ENCODE results near the gene FGFR1OP2. TPM values are rescaled to one million over a fixed set of nuclear protein-coding genes. Genes with fewer than 3 reads are reported as not detected.

The FGFR1OP2 gene
- total RNA-seq, 4 donors from 2014 or later = 45.8 to 74.8 (median 51.4) TPM

DNA sequence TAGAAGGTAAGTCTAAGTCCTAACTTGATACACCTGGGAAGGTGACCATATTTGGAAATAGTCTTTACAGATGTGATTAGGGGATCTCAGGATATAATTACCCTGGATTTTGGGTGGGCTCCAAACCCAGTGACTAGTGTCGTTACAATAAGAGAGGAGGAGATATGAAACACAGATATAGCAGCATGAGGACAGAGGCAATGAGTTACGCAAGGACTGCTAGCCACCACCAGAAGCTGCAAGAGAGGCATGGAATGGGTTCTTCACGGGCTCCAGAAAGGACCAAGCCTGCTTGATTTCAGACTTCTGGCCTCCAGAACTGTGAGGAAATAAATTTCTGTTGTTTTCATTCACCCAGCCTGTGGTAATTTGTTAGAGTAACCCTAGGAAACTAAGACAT is 28.6 kb downstream of the FGFR1OP2 start:
- Histone ChIP-seq H3K9me3 (no peaks in the 10 kb centered on the region), H3K4me1 (no peaks in the 10 kb centered on the region), H3K27ac (no peak overlapping the region), H3K36me3 (peaks cover 36% of the 10 kb centered on the region), H3K4me3 (no peak overlapping the region), H3K27me3 (no peaks in the 10 kb centered on the region)
- DNase-seq (ENCODE audit: low spot score in 2 of 2) = no peak
- 81% methylated on average over 3 of the region's 3 CpGs for WGBS
- TF ChIP-seq EP300 (IDR thresholded peaks at IDR 0.05) (no peak), POLR2A (IDR thresholded peaks at IDR 0.05) (no peak)

DNA sequence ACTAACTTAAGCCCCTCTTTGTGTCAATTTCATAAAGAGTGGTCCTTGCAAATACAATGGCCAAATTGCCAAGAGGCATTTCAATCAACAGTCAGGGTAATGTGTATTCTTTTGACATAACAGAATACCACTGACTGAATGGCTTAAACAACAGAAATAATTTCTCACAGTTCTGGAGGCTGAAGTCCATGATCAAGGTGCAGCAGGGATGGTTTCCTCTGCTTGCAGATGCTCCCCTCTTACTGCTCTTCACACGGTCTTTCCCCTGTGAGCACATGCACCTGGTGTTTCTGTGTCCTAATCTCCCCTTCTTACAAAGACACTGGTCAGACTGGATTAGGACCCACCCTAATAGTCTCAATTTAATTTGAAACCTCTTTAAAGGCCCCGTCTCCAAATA is 31.9 kb downstream of the FGFR1OP2 start:
- TF ChIP-seq, protein P1, sequence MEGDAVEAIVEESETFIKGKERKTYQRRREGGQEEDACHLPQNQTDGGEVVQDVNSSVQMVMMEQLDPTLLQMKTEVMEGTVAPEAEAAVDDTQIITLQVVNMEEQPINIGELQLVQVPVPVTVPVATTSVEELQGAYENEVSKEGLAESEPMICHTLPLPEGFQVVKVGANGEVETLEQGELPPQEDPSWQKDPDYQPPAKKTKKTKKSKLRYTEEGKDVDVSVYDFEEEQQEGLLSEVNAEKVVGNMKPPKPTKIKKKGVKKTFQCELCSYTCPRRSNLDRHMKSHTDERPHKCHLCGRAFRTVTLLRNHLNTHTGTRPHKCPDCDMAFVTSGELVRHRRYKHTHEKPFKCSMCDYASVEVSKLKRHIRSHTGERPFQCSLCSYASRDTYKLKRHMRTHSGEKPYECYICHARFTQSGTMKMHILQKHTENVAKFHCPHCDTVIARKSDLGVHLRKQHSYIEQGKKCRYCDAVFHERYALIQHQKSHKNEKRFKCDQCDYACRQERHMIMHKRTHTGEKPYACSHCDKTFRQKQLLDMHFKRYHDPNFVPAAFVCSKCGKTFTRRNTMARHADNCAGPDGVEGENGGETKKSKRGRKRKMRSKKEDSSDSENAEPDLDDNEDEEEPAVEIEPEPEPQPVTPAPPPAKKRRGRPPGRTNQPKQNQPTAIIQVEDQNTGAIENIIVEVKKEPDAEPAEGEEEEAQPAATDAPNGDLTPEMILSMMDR (IDR thresholded peaks at IDR 0.05) = no peak
- 100% methylated on average over 2 of the region's 2 CpGs for WGBS
- Histone ChIP-seq H3K27ac (no peak overlapping the region), H3K27me3 (no peaks in the 10 kb centered on the region), H3K9me3 (no peaks in the 10 kb centered on the region), H3K36me3 (peaks cover 48% of the 10 kb centered on the region), H3K4me3 (no peak overlapping the region), H3K4me1 (no peaks in the 10 kb centered on the region)
- no peak for DNase-seq (ENCODE audit: low spot score in 2 of 2)

DNA sequence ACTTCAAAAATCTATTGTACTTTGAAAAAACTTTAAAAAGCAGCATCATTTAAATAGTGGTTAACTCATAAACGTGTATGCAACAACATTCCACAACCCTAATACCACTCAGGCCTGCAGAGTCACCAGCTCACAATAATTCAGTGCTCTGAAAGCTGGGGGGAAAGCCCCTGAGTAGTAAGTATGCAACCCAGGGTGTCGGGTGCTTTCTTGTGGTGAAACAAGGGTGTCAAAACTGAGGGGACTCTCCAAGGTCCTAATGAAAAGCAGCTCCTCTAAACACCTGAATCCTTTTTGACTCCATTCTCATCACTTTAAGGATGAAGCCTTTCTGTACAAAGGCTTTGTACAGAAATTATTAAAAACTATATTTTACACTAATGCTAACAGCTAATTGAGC is 33.7 kb downstream of the FGFR1OP2 start:
- WGBS = 72% methylated on average over 2 of the region's 2 CpGs
- peaks cover 53% of the 10 kb centered on the region for H3K36me3 ChIP-seq
- no peak overlapping the region for H3K4me3 ChIP-seq
- TF ChIP-seq POLR2AphosphoS5 (IDR thresholded peaks at IDR 0.05) = no peak
- no peak for TF ChIP-seq EP300 (IDR thresholded peaks at IDR 0.05)
- no peak for TF ChIP-seq POLR2A (IDR thresholded peaks at IDR 0.05)
- TF ChIP-seq, protein P1 (IDR thresholded peaks at IDR 0.05) = no peak
- H3K9me3 ChIP-seq = no peaks in the 10 kb centered on the region
- no peaks in the 10 kb centered on the region for H3K27me3 ChIP-seq
- DNase-seq (ENCODE audit: low spot score in 2 of 2) = no peak
- no peaks in the 10 kb centered on the region for H3K4me1 ChIP-seq
- no peak overlapping the region for H3K27ac ChIP-seq

DNA sequence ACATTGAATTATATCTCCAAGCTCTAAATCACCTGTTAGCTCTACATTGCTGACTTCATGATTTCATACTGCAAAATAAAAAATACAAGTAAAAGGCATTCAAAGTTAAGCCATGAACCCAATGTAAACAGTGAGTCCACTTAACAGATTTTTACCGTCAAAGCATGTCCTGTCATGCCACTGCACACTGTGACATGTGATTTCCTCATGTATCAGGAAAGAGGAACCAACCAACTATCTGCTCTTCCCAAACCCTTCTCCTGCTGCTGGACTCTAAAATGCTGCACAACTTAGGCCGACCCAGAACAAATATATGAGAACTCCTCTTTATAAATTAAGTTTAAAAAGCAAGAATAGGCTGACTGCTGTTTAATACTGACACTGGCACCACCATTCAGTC is 38.4 kb downstream of the FGFR1OP2 start:
- Histone ChIP-seq H3K27me3 (no peaks in the 10 kb centered on the region), H3K27ac (no peak overlapping the region), H3K4me1 (no peaks in the 10 kb centered on the region), H3K4me3 (no peak overlapping the region), H3K36me3 (peaks cover 59% of the 10 kb centered on the region), H3K9me3 (no peaks in the 10 kb centered on the region)
- no peak for DNase-seq (ENCODE audit: low spot score in 2 of 2)
- WGBS = 86% methylated on average over 2 of the region's 2 CpGs
- TF ChIP-seq POLR2AphosphoS5 (IDR thresholded peaks at IDR 0.05) (no peak), EP300 (IDR thresholded peaks at IDR 0.05) (no peak), POLR2A (IDR thresholded peaks at IDR 0.05) (no peak)
- TF ChIP-seq, protein P1 (IDR thresholded peaks at IDR 0.05) = no peak

DNA sequence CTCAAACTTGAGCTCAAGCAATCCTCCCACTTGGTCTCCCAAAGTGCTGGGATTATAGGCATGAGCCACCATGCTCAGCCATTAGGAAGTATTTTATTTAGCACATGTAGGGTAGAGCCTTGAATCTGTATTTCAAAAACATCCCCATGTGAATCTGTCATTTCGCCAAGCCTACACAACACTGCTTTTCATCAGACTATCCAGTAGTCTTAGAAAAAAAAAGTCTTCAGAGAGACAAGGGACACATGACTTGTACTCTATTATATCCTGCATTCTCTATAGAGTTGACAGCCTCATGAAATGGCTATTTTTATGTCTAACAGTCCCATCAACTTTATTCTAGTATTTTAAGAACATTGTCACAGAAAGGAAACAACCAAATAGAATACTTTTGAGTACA is 40.5 kb downstream of the FGFR1OP2 start:
- H3K36me3 ChIP-seq = peaks cover 52% of the 10 kb centered on the region
- no peaks in the 10 kb centered on the region for H3K4me1 ChIP-seq
- no peaks in the 10 kb centered on the region for H3K9me3 ChIP-seq
- no peaks in the 10 kb centered on the region for H3K27me3 ChIP-seq
- no peak overlapping the region for H3K4me3 ChIP-seq
- DNase-seq (ENCODE audit: low spot score in 2 of 2) = no peak
- H3K27ac ChIP-seq = no peak overlapping the region
- 81% methylated on average over 1 of the region's 1 CpG for WGBS
- TF ChIP-seq EP300 (IDR thresholded peaks at IDR 0.05) = no peak
- no peak for TF ChIP-seq POLR2A (IDR thresholded peaks at IDR 0.05)
- TF ChIP-seq POLR2AphosphoS5 (IDR thresholded peaks at IDR 0.05) = no peak
- TF ChIP-seq, protein P1 (IDR thresholded peaks at IDR 0.05) = no peak

DNA sequence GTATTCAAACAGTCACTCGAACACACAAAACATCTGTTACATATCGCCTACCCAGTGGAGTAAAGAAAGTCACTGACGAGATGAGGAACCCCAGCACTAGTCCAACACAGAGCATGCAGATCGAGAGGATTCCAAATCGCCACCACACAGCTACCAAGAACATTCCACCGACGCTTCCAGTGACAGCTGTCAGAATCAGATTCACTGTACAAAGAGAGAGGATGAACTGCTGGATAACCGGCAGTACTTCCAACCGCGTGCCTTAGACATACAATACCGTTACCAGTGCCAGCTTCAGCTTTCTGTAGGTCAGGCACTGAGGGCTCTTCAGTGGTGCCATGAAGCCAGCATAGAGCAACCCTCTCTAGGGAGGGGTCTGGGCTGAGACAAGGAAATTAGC is 41.5 kb downstream of the FGFR1OP2 start:
- TF ChIP-seq POLR2A (IDR thresholded peaks at IDR 0.05) (no peak), POLR2AphosphoS5 (IDR thresholded peaks at IDR 0.05) (no peak), EP300 (IDR thresholded peaks at IDR 0.05) (no peak)
- TF ChIP-seq, protein P1 (IDR thresholded peaks at IDR 0.05) = no peak
- 95% methylated on average over 11 of the region's 11 CpGs for WGBS
- Histone ChIP-seq H3K4me3 (no peak overlapping the region), H3K36me3 (peaks cover 43% of the 10 kb centered on the region), H3K9me3 (no peaks in the 10 kb centered on the region), H3K27ac (no peak overlapping the region), H3K4me1 (no peaks in the 10 kb centered on the region), H3K27me3 (no peaks in the 10 kb centered on the region)
- no peak for DNase-seq (ENCODE audit: low spot score in 2 of 2)

Measured in suprapubic skin (tissue), 4 donors.